Activated CD8-positive, alpha-beta memory T cell treated with anti-CD3 and anti-CD28 coated beads, Interleukin-2, amount 50 U/mL, for 24 hours (primary cell): ENCODE data around the gene DDOST.
"Not testable (repeated sequence)": the region's sequence is repeated elsewhere in the genome, so short reads cannot be mapped to it uniquely, and the experiment has no call there.

Experiments
- DNase-seq: peaks from one replicate; pipeline ENCODE4 v3.0.0-alpha.2; 2020; ENCODE audit errors: extremely low read depth

Gene DDOST

DNA sequence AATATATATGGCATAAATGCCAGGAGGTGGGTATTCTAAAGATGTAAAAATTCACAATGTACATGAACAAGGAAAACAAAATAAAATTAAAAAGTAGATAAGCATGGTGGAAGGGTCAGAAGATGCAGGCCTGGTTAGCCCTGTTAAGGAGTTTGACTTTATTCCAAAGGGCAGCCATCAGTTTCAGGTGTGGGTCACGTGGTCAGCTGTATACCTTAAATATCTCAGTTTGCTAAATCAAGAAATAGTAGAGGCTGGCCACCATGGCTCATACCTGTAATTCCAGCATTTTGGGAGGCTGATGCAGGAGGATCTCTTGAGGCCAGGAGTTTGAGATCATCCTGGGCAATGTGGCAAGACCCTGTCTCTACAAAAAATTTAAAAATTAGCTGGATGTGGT, 36.5 kb downstream of the DDOST start:
- no peak for DNase-seq

DNA sequence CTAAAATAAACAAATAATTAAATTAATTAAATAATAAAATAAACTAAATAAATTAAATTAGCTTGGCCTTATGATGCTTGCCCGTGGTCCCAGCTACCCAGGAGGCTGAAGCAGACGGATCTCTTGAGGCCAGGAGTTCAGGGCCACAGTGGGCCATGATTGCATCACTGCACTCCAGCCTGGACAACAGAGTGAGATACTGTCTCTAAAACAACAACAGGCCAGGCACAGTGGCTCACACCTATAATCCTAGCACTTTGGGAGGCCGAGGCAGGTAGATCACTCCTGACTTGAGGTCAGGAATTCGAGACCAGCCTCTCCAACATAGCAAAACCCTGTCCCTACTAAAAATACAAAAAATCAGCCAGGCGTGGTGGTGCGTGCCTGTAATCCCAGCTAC, 40.2 kb downstream of the DDOST start:
- no peak for DNase-seq

DNA sequence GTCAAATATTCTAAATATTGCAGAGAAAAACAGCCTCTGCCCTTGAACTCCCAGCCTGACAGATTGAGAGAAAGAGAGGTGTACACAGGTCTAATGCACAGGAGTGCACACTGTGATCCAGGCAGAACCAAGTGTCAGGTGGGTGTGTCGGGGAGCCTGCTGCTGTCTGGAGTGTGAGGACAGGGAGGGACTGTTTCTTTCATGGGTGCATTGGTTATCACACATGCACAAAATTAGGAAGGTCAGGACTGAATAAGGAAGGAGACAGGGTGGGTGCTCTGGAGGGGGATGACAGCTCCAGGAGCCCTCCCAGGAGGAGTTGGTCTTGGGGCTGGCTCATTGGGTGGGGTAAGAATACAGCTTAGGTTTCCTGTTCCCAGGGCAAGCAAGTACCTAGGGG, 41.2 kb downstream of the DDOST start:
- no peak for DNase-seq

DNA sequence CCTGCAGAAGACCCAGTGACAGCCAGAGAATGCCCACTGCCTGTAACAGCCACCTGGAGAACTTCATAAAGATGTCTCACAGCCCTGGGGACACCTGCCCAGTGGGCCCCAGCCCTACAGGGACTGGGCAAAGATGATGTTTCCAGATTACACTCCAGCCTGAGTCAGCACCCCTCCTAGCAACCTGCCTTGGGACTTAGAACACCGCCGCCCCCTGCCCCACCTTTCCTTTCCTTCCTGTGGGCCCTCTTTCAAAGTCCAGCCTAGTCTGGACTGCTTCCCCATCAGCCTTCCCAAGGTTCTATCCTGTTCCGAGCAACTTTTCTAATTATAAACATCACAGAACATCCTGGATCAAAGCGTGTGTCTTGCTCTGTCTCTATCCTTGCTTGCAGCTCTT, 42.6 kb downstream of the DDOST start:
- DNase-seq = no peak

DNA sequence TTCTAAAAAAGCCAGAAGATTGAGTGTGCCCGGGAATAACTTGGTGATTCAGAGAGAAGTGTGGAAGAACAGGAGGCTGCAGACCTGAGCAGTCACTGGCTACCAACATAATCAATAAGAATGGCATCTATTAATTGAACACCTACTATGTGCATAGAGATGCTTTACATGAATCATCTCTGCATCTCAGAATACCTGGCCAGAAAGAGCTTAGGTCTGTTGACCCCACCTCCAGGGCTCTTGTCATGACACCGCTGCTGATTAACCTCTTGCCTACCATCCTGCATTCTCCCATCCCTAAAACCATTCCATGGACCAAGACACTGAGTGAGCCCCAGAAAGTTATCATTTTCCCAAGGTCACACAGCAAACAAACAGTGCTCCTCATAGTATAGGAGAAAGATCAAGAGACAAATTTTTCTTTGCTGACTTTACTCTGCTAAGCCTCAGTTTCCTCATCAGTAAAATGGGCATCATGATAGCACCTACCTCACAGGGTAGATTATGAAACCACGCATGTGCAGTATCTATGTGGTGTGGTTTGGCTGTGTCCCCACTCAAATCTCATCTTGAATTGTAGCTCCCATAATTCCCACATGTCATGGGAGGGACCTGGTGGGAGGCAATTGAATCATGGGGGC, 44.2 kb downstream of the DDOST start:
- no peak for DNase-seq

DNA sequence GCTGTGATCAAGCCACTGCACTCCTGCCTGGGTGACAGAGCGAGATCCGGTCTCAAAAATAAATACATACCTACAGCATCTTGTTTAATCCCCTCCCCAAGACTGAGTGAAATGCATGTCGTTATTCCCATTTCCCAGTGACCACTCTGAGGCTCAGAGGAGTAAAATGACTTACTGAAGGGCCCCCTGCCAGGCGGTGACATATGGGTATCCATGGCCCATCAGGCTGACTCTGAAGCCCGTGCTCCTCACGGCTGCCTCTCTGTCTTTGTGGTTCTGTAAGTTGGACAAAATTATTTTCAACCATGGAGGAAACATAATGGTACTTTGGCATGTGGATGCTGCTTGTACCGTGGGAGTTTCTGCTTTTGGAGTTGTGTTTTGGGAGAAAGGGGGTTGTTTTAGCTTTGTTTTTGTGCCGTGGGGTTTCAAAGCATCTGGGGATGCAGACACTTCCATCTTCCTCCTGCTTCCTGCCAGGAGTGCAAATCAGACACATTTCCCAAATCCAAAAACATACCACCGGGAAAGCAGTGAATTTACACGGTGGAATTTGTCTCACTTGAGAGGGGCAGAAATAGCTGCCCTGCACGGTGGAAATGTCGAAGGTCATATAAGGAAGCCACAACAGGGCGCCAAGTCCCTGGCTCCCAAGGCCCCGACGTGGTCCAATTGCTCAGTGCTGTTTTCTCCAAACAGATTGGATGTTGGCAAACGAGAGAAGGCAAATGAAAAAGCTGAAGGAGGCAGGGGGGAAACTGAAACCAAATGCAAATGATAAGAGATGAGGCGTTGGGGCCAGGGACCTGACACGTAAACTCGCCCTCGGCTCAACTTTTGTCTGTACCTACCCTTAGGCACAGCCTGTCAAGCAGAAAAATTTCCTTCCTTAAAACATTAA, 45.0 kb downstream of the DDOST start:
- no peak for DNase-seq

DNA sequence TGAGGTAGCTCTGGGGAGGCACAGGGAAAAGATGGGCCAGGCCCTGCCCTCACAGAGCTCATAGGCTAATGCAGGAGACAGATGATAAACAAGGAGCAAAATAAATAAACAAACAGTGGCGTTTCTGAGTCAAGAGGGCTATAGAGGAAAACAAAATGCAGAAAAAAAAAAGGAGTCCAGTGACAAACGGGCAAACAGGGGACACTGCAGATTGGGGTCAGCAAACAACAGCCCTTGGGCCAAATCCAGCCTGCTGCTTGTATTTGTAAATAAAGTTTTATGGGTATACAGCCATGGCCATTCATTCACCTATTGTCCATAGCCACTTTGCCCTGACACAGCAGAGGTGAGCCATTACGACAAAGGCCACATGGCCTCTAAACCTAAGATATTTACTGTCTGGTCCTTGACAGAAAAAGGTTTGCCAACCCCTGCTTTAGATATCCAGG, 47.0 kb downstream of the DDOST start:
- DNase-seq = no peak

DNA sequence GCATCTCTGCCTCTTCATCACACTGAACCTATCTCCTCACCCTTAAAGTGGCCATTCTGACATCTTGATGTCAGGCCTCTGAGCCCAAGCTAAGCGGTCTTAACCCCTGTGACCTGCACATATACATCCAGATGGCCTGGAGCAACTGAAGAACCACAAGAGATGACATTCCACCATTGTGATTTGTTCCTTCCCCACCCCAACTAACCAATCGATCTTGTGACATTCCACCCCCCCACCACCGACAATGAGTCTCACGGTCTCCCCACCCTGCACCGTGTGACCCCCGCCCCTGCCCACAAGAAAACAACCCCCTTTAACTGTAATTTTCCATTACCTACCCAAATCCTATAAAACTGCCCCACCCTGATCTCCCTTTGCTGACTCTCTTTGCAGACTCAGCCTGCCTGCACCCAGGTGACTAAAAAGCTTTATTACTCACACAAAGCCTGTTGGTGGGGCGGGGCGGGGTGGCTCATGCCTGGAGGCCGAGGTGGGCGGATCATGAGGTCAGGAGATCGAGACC, 48.9 kb downstream of the DDOST start:
- DNase-seq = no peak

DNA sequence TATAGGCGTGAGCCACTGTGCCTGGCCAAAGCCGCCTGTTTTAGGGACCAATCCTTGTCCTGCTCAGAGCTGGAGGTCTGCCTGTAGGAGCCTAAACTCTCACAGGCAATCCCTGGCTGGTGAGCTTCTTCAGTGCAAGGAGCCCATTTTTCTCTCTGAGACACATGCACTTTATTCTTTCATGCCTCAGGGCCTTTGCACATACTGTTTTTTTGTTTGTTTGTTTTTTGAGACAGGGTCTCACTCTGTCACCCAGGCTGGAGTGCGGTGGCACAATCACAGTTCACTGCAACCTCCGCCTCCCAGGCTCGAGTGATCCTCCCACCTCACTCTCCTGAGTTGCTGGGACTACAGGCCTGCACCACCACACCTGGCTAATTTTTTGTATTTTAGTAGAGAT, 49.5 kb downstream of the DDOST start:
- no peak for DNase-seq

DNA sequence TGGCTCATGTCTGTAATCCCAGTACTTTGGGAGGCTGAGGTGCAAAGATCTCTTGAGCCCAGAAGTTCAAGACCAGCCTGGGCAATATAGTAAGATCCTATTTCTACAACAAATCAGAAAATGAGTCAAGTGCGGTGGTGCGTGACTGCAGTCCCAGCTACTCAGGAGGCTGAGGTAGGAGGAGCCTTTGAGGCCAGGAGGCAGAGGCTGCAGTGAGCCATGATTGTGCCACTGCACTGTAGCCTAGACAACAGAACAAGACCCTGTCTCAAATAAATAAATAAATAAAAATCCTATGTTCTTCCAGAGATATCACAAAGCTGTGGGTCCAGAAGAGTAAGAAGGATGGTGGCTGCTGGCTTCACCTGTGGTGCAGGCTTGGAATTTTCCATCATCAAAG, 50.2 kb downstream of the DDOST start:
- DNase-seq = no peak

DNA sequence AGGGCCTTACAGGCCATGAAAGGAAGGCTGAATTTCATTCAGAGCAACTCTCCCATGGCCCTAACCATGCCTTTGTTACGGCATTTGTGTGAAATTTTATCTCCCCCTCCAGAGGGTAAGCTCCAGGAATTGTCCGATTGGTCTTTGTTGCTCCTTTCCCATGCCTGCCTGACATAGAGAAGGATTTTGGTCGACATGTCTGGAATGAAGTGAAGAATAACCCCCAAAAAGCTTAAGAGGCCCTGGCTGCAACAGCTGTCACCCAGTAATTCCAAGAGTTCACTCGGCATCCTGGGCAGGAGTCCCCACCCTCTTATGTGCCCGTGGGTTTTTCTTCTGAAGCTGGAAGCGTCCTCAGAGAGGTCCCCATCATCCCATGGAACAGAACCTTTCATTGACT, 51.6 kb downstream of the DDOST start:
- no peak for DNase-seq

DNA sequence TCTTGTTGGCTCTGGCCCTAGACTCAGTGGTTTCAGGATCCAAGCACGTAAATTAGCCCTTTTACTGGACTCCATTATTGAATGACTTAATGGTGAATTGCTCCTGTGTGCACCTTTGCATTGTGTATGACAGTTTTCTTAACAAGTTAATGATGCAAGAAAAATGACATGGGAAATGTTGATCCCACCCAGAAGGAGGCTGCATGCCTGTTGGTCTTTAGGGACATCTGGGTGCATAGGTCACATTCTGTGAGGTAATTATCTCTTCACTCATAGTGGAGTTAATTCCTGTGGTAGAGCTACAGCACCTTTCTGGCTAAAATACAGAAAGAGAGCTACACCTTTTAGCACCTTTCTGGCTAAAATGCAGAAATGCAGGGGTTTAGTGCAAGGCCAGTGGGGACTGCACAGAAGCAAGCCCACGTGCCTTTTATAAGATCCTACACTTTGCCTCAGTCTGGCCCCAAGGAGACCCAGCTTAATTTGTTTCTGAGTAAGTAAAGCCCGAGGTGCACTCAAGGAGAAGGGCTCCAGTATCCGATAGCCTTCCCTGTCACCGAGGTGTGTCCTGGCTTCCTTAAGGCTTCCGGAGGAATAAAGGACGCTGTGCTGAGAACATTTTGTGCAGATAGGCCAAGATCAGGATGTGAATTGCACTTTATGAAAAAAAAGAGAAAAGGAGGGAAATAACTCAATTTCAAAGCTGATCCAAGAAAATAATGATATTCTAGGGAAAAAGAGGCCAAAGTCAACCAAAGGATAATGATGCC, 54.2 kb downstream of the DDOST start:
- DNase-seq = not testable (repeated sequence)

DNA sequence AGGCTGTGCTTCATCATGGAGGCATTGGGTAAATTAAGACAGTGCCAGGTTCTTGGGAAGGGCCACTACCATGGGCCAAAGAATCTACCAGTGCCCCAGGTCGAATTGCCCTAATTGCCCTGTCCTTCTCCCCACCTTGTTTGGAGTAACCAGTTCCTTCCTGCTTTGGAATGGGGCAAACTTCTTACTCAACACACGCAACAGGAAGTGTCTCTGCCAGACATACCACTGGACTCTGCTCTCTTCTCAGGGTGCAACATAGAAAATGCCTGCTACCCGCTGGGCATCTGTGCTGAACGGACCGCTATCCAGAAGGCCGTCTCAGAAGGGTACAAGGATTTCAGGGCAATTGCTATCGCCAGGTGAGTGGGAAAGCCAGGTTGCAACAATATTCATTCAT, 56.5 kb downstream of the DDOST start:
- no peak for DNase-seq

DNA sequence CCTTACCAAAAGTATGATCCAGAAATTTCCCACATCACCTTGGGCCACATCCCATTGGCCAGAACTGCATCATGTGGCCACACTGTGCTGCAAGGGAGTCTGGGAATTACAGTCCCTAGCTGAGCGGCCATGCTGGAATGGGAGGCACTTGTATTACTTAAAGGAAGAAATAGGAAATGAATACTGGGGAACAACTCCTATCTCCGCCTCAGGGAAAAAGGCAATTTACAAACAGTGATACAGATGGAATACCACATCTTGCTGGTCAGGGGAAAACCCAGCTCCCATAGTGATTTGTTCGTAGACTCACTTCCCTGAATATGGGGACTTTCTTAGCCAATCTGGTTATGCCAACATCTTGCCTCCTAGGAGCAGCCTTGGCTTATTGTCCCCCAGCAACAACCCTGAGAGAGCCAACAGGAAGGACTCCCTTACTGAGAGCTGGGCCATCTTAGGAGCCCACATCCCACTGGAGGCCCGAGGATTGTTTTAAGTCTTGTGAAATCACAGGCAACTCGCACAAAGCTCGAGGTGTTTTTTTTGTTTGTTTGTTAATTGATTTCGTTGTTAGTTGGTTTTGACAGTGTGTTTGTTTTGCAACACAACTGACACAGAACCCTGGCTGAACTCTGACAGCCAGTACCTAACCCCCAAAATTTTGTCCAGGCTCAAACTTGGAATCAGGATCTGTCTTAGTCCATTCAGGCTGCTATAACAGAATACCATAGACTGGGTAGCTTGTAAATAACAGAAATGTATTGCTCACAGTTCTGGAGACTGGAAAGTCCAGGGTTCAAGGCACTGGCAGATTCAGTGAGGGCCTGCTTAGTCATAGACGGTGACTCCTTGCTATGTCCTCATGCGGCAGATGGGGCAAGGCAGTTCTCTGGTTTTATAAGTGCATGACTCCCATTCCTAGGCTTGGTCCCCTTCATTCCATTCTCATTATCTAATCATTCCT, 57.4 kb downstream of the DDOST start:
- no peak for DNase-seq

DNA sequence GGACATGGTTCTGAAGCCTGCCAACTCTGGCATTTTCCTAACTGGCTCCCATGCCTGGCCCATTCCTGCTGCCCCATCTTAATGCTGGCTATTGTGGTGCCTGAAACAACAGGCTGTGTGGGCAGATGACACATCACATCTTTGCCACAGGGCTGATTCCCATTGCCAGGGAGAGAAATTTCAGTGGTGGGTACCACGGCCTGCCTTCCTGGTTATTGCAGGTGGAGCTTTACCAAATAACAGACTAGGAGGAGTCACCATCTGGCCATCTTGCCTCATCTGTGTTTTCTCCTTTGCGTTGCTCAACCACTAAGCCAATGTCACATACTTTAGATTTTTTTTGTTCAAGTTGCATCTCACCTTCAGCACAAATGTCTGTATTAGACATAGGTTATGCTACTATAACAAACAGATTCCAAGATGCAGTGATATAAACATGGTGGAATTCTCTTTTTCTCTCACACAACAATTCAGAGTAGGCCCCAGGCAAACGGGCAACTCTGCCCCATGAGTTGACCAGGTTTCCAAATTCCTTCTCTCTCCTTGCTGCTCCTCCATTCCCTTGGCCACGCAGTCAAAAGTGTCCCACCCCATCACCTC, 58.2 kb downstream of the DDOST start:
- DNase-seq = no peak
